Mucosa of gallbladder (tissue), 1 donor: ENCODE data around the gene RFX7. TPM values are rescaled to one million over a fixed set of nuclear protein-coding genes. Genes with fewer than 3 reads are reported as not detected.
"Not testable (repeated sequence)": the region's sequence is repeated elsewhere in the genome, so short reads cannot be mapped to it uniquely, and the experiment has no call there.

Experiments used
- DNase-seq: peaks from one replicate; pipeline ENCODE4 v3.0.0-alpha.2; 2020; ENCODE audit warnings: low spot score
- total RNA-seq: library from RNA; stranded (reverse); gene quantifications from one replicate; pipeline ENCODE4 v1.2.1, GENCODE V29; 2021
- donor health status: DM: no; HTN: no; CAD: no.

Gene RFX7
- total RNA-seq = 15.9 TPM

GRCh38 chr15:56243163-56244037 is at the start of gene RFX7:
TSS of gene RFX7 (minus strand) at chr15:56243879. CDS start at chr15:56243285, 594 bp downstream.
- peak; percentile 72 for DNase-seq

GRCh38 chr15:56292546-56293316 is 49.1 kb upstream of the RFX7 start:
- no peak for DNase-seq

- DNase-seq = no peak
These were observed 48.1 kb upstream of the RFX7 start for GRCh38 chr15:56291741-56292140.

- DNase-seq = no peak
These were observed 42.5 kb upstream of the RFX7 start for GRCh38 chr15:56286213-56286612.

GRCh38 chr15:56281145-56281544 is 37.5 kb upstream of the RFX7 start:
- DNase-seq = no peak

GRCh38 chr15:56273724-56274123 is 30.0 kb upstream of the RFX7 start:
- no peak for DNase-seq

GRCh38 chr15:56272454-56272853 is 28.8 kb upstream of the RFX7 start:
- DNase-seq = no peak

- not testable (repeated sequence) for DNase-seq
These were observed 22.8 kb upstream of the RFX7 start for GRCh38 chr15:56266465-56266864.

GRCh38 chr15:56261854-56262509 is 18.3 kb upstream of the RFX7 start:
- DNase-seq = peak; percentile 24

- DNase-seq = not testable (repeated sequence)
These were observed 13.6 kb upstream of the RFX7 start for GRCh38 chr15:56257306-56257705.

- DNase-seq = no peak
These were observed 10.6 kb upstream of the RFX7 start for GRCh38 chr15:56254265-56254664.

GRCh38 chr15:56252386-56252785 is 8.7 kb upstream of the RFX7 start:
- DNase-seq = no peak

- no peak for DNase-seq
These were observed 7.8 kb upstream of the RFX7 start for GRCh38 chr15:56251315-56252095.

GRCh38 chr15:56250626-56251025 is 6.9 kb upstream of the RFX7 start:
- DNase-seq = no peak

- no peak for DNase-seq
These were observed 5.4 kb upstream of the RFX7 start for GRCh38 chr15:56249092-56249491.

- DNase-seq = no peak
These were observed 4.8 kb upstream of the RFX7 start for GRCh38 chr15:56248311-56248992.

GRCh38 chr15:56247266-56247665 is 3.6 kb upstream of the RFX7 start:
- DNase-seq = no peak

- DNase-seq = peak; percentile 89
These were observed 2.5 kb upstream of the RFX7 start for GRCh38 chr15:56245871-56246814.

GRCh38 chr15:56244811-56245576 is 1.3 kb upstream of the RFX7 start:
- DNase-seq = peak; percentile 49
